Bronchial epithelial cell (primary cell): ENCODE results near the gene NBPF3. TPM values are rescaled to one million over a fixed set of nuclear protein-coding genes. Genes with fewer than 3 reads are reported as not detected.

Experiments
- DNase-seq: peaks from one replicate; pipeline ENCODE4 v3.0.0-alpha.2; 2010; ENCODE audit warnings: low read depth
- FAIRE-seq: peaks from 2 replicates; lab custom pipeline; 2011; peaks lifted over from hg19 to GRCh38; lab: Jason Lieb, UNC
- H3K27me3 ChIP-seq: 2 replicates; pipeline ENCODE4 v1.5.1; 2011; ENCODE audit warnings: low read length; ENCODE audit not compliant: control insufficient read depth, insufficient read depth
- H3K36me3 ChIP-seq: 2 replicates; pipeline ENCODE4 v1.5.1; 2011; ENCODE audit warnings: low read length; ENCODE audit not compliant: control insufficient read depth, insufficient read depth
- H3K4me3 ChIP-seq: 2 replicates; pipeline ENCODE4 v1.5.1; 2011; ENCODE audit warnings: mild to moderate bottlenecking, low read depth, low read length, control low read depth
- total RNA-seq: library from RNA; depleted of rRNA; stranded (reverse); fragments of >200 nt; gene quantifications from 2 replicates; pipeline ENCODE4 v1.2.1, GENCODE V29; 2014
- TF ChIP-seq, protein P1 (sequence below): IDR thresholded peaks from 2 replicates; pipeline ENCODE4 v1.5.1; 2011; ENCODE audit warnings: mild to moderate bottlenecking, moderate library complexity, low read length, control low read depth, inconsistent platforms; ENCODE audit not compliant: insufficient read depth, severe bottlenecking

The NBPF3 gene
- total RNA-seq, 1 donor from 2014 or later: 6.8 TPM

DNA sequence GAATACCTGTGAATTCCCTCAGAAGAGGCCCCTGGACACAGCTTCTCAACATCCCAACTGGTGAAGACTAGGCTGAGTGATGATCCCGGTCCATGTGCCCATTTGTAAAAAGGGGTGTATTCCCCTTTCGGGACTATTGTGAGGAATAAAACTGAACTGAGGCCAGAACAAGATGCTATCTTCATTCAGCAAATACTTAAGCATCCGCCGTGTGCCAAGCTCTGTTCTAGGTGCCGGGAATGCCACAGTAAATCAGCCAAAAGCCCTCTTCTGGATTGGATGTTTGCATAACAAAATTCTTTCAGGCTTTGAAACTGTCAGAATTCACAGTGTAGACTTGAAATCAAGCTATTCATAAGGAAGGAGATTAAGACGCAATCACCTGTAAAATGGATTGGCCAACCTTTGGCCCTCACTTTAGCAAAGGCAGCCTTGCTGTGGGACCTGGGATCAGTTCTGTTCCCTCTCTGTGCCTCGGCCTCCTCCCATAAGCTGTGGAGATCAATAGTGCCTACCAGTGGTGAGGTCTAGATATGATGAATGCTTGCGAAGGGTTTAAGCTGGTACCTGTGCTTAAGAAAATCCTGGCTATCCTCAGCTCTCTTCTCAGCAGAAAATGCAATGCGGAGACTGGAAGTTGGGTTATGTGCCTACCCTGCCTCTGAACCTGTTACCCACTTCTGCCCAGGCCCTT lies 71.1 kb downstream of the NBPF3 start:
- H3K27me3 ChIP-seq: peaks cover 25% of the 10 kb centered on the region
- TF ChIP-seq, protein P1, sequence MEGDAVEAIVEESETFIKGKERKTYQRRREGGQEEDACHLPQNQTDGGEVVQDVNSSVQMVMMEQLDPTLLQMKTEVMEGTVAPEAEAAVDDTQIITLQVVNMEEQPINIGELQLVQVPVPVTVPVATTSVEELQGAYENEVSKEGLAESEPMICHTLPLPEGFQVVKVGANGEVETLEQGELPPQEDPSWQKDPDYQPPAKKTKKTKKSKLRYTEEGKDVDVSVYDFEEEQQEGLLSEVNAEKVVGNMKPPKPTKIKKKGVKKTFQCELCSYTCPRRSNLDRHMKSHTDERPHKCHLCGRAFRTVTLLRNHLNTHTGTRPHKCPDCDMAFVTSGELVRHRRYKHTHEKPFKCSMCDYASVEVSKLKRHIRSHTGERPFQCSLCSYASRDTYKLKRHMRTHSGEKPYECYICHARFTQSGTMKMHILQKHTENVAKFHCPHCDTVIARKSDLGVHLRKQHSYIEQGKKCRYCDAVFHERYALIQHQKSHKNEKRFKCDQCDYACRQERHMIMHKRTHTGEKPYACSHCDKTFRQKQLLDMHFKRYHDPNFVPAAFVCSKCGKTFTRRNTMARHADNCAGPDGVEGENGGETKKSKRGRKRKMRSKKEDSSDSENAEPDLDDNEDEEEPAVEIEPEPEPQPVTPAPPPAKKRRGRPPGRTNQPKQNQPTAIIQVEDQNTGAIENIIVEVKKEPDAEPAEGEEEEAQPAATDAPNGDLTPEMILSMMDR: peak; percentile 15
- FAIRE-seq: peak; percentile 75

DNA sequence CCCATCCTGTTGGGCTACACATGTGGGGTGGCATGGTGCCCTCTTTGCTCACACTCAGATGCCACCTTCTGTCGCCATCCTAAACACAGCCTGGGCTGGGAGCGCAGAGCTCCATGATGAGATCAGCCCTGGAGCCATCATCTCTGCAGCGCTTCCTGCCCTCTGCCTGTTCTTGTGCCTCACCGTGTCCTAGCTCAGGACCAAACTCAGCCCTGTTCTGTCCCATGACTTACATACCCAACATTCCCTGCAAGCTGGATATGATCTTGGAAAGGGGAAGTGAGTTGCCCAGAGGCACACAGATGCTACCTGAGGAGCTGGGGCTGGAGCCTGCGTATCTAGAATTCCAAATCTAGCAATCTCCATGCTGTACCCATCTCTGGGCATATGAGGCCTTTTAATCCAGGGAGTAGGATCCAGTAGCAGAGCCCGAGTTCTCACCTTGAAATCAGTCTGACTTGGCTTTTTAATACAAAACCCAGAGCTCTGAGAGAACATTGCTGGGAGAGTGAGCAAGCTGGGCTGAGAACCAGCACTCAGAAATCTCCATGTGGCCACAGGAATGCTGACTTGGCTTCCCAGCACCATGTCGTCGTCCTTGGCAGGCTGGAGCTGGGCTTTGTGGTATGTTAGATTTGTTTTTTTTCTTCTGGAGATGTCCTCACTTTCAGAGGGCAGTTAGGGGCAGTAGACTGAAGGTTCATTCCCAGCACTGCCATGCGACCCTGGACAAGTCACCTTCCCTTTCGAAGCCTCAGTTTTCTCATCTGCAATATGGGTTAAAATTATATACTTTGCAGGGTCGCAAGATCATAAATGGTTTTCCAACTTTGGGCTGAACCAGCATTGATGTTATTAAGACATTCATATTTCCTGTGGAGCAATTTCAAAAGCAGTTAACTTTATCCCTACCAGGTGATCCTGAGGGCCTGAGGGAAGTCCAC lies 71.9 kb downstream of the NBPF3 start:
- DNase-seq: peak; percentile 19
- TF ChIP-seq, protein P1: no peak
- Histone ChIP-seq H3K36me3 (no peaks in the 10 kb centered on the region), H3K4me3 (no peak overlapping the region), H3K27me3 (peaks cover 25% of the 10 kb centered on the region)
- FAIRE-seq: no peak

More for the DNA sequence above, 71.1 kb downstream of the NBPF3 start:
- peak; percentile 11 for DNase-seq
- Histone ChIP-seq H3K36me3 (no peaks in the 10 kb centered on the region), H3K4me3 (no peak overlapping the region)

DNA sequence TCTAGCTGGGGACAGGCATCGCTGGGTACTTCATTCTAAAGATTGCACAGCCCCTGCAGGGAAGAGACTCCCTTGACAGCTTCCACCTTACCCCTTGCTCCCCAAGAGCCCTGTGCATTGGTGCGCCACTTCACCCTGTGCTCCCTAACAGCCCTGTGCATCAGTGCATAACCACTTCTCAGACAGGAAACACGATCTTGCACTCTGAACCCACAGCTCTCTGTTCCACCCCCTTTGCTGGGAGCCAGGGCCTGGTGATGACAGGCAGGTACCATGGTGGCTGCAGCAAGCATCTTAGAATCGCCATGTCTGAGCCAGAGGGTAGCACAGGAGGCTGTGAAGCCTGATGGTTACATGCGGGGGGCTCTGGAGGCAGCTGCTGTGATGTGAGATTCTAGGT lies 74.3 kb downstream of the NBPF3 start:
- no peak for FAIRE-seq
- H3K27me3 ChIP-seq: peaks cover 22% of the 10 kb centered on the region
- DNase-seq: no peak
- no peaks in the 10 kb centered on the region for H3K36me3 ChIP-seq
- TF ChIP-seq, protein P1: no peak
- H3K4me3 ChIP-seq: no peak overlapping the region

DNA sequence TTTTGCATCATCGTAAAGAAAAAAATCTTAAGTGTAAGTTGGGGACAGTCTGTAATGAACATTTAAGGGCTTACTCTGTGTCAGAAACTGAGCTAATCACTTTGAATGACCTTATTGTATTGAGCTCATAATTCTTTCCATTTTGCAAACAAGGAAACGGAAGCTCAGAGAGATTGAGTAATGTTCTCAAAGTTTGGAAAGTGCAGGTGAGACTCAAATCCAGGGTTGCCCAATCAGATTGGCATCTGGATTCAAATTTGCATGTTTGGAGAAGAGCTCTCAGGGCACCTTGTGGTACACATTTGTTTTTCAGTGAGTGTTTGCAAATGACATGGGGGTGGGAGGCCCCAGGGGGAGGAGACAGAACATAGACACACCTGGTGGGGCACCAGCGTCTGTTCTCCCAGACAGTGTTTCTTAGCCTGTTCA lies 77.2 kb downstream of the NBPF3 start:
- Histone ChIP-seq H3K4me3 (no peak overlapping the region), H3K27me3 (peaks cover 6% of the 10 kb centered on the region), H3K36me3 (no peaks in the 10 kb centered on the region)
- TF ChIP-seq, protein P1: no peak
- peak; percentile 72 for DNase-seq
- peak; percentile 73 for FAIRE-seq

DNA sequence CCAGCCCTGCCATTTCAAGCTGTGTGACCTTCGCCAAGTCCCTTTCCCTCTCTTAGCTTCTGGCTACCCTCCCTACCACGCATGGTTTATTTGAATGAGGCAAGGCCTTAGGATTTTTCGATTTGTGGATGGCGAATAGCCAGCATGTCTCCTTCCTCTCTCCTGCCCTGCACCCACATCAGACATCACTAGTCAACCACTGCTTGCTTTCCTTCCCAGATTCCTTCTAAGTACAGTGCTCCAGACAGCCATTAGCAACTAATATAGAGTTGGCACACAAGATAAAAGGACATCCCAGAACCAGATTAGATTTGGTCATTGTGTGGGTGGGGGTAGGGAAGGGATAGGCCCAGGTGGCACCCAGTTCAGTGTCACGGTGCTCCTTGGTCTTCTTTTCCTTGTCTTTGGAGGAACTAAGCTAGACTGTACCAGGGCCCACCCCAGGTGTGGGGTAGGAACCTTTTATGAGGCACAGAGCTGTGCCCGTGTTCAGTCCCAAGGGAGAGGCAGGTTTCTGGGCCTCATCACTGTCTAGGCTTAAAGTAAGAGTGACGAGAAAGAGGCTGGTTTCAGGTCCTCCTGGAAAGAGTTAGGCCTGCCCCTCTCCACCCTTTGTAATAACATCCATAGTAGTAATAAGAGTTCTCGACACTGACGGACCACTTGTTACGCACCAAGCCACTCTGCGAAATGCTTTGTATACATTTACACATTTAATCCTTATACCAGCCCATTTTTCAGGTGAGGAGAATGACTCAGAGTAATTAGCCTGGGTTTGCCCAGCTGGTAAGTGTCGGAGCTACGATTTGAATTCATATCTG lies 77.9 kb downstream of the NBPF3 start:
- peaks cover 3% of the 10 kb centered on the region for H3K27me3 ChIP-seq
- H3K4me3 ChIP-seq: no peak overlapping the region
- DNase-seq: no peak
- H3K36me3 ChIP-seq: no peaks in the 10 kb centered on the region
- no peak for FAIRE-seq
- TF ChIP-seq, protein P1: no peak
